GM18520 (cell line): ENCODE data around the gene USP4.
"Not testable (repeated sequence)": the region's sequence is repeated elsewhere in the genome, so short reads cannot be mapped to it uniquely, and the experiment has no call there.

Experiments used
- ATAC-seq: cut with Tn5 transposase; IDR thresholded peaks from one replicate; pipeline ENCODE4 v1.9.1; 2021; ENCODE audit not compliant: unreplicated experiment

Gene USP4

GRCh38 chr3:49339941-49340800, at the start of gene USP4:
USP4 (minus strand) TSS chr3:49340053; CDS start chr3:49340024, 29 bp downstream.
- ATAC-seq = peak; percentile 88

- no peak for ATAC-seq
Observed at GRCh38 chr3:49389297-49389696, 49.4 kb upstream of the USP4 start.

GRCh38 chr3:49388289-49388820, 48.5 kb upstream of the USP4 start:
- no peak for ATAC-seq

GRCh38 chr3:49387721-49388120, 47.9 kb upstream of the USP4 start:
- no peak for ATAC-seq

- ATAC-seq = no peak
Observed at GRCh38 chr3:49386056-49386756, 46.4 kb upstream of the USP4 start.

- ATAC-seq = no peak
Observed at GRCh38 chr3:49385617-49386016, 45.8 kb upstream of the USP4 start.

- ATAC-seq = no peak
Observed at GRCh38 chr3:49383387-49383786, 43.5 kb upstream of the USP4 start.

- ATAC-seq = no peak
Observed at GRCh38 chr3:49378249-49378895, 38.5 kb upstream of the USP4 start.

- no peak for ATAC-seq
Observed at GRCh38 chr3:49377483-49377882, 37.6 kb upstream of the USP4 start.

- no peak for ATAC-seq
Observed at GRCh38 chr3:49371946-49372345, 32.1 kb upstream of the USP4 start.

- no peak for ATAC-seq
Observed at GRCh38 chr3:49370585-49371290, 30.9 kb upstream of the USP4 start.

- no peak for ATAC-seq
Observed at GRCh38 chr3:49362561-49362960, 22.7 kb upstream of the USP4 start.

- no peak for ATAC-seq
Observed at GRCh38 chr3:49359623-49360022, 19.8 kb upstream of the USP4 start.

GRCh38 chr3:49358884-49359225, 19.0 kb upstream of the USP4 start:
- no peak for ATAC-seq

GRCh38 chr3:49358217-49358883, 18.5 kb upstream of the USP4 start, which contains the start of gene GPX1:
GPX1 (minus strand) TSS chr3:49358353; CDS start chr3:49358278, 75 bp downstream.
- peak; percentile 81 for ATAC-seq

- not testable (repeated sequence) for ATAC-seq
Observed at GRCh38 chr3:49357443-49358216, 17.8 kb upstream of the USP4 start.

- not testable (repeated sequence) for ATAC-seq
Observed at GRCh38 chr3:49357095-49357442, 17.2 kb upstream of the USP4 start.

- ATAC-seq = no peak
Observed at GRCh38 chr3:49352890-49353421, 13.1 kb upstream of the USP4 start.

GRCh38 chr3:49352281-49352680, 12.4 kb upstream of the USP4 start:
- ATAC-seq = no peak
